CD4-positive, alpha-beta T cell (primary cell): Measurements from ENCODE around the gene SYNE1. TPM values are rescaled to one million over a fixed set of nuclear protein-coding genes. Genes with fewer than 3 reads are reported as not detected.

Experiments
- ATAC-seq: fragments of 200-7000 bp; cut with Tn5 transposase; one replicate; pipeline ENCODE4 v1.10.0; 2022; ENCODE audit warnings: mild to moderate bottlenecking; ENCODE audit not compliant: poor library complexity
- CTCF ChIA-PET: fragments of 350-600 bp; sonication (Branson Sonifier 250); formaldehyde crosslinking; loops from one replicate; lab custom pipeline; 2021; ENCODE audit warnings: antibody characterized with exemption, inconsistent platforms; lab: Charles Lee
- POLR2A ChIA-PET: fragments of 350-600 bp; sonication (Branson Sonifier 250); formaldehyde crosslinking; loops from one replicate; lab custom pipeline; 2021; ENCODE audit warnings: antibody characterized with exemption, inconsistent platforms; lab: Charles Lee
- DNase-seq, 14 experiments: peaks; one replicate each; pipeline ENCODE4 v3.0.0-alpha.2; 2013 to 2020; ENCODE audit warnings: mixed read lengths in 2 of 14
- H3K27ac ChIP-seq, 2 donors: one replicate each; pipeline versions ENCODE4 v1.5.1 to v1.7.0; 2013; ENCODE audit warnings: low read length in 2 of 2, low read depth in 1 of 2, mild to moderate bottlenecking in 1 of 2
- H3K27me3 ChIP-seq, 2 experiments: 1 replicate in 1 of 2; 2 replicates in 1 of 2; pipeline versions ENCODE4 v1.6.1 to v1.7.0; 2013; ENCODE audit warnings: low read length in 2 of 2, control low read depth in 1 of 2, mild to moderate bottlenecking in 1 of 2, moderate library complexity in 1 of 2; ENCODE audit not compliant: insufficient read depth in 2 of 2, control insufficient read depth in 1 of 2
- H3K36me3 ChIP-seq: one replicate; pipeline ENCODE4 v1.6.1; 2013; ENCODE audit warnings: low read length, control low read depth; ENCODE audit not compliant: insufficient read depth
- H3K4me1 ChIP-seq: one replicate; pipeline ENCODE4 v1.6.1; 2013; ENCODE audit warnings: low read length, control low read depth; ENCODE audit not compliant: insufficient read depth
- H3K4me3 ChIP-seq: one replicate; pipeline ENCODE4 v1.5.1; 2013; ENCODE audit warnings: mild to moderate bottlenecking, low read length, moderate library complexity
- H3K9me3 ChIP-seq, 2 experiments: 1 replicate in 1 of 2; 2 replicates in 1 of 2; pipeline versions ENCODE4 v1.6.1 to v1.7.0; 2013; ENCODE audit warnings: low read length in 2 of 2, mild to moderate bottlenecking in 2 of 2, control low read depth in 1 of 2, moderate library complexity in 1 of 2; ENCODE audit not compliant: control insufficient read depth in 1 of 2, insufficient read depth in 1 of 2
- H3K27ac Mint-ChIP-seq: one replicate; pipeline ENCODE4 v1.8.0; 2020; ENCODE audit warnings: mixed read lengths
- H3K27me3 Mint-ChIP-seq: one replicate; pipeline ENCODE4 v1.8.0; 2021; ENCODE audit warnings: mixed read lengths
- H3K36me3 Mint-ChIP-seq: one replicate; pipeline ENCODE4 v1.8.0; 2021; ENCODE audit warnings: low read depth, mixed read lengths
- H3K4me1 Mint-ChIP-seq: one replicate; pipeline ENCODE4 v1.8.0; 2021; ENCODE audit warnings: low read depth, mixed read lengths
- H3K4me3 Mint-ChIP-seq: one replicate; pipeline ENCODE4 v1.8.0; 2020; ENCODE audit warnings: mild to moderate bottlenecking, mixed read lengths
- H3K9me3 Mint-ChIP-seq: one replicate; pipeline ENCODE4 v1.8.0; 2020; ENCODE audit warnings: mixed read lengths
- CTCF ChIP-seq: fragments of 200-600 bp; IDR thresholded peaks from one replicate; pipeline ENCODE4 v1.8.0; 2022; ENCODE audit warnings: antibody characterized with exemption, mild to moderate bottlenecking
- intact Hi-C, 2 experiments: fragments of 100-400 bp; cut with DNase I in 1 of 2; cut with micrococcal nuclease in 1 of 2; formaldehyde crosslinking; loops; one replicate each; pipeline versions ENCODE4 v1.15.1 to v1.9.0; 2023 to 2025; cut with DNase I, micrococcal nuclease
- total RNA-seq, 174 experiments: library from RNA in 2 of 174; stranded (reverse) in 2 of 174; gene quantifications; one replicate each; pipeline ENCODE4 v1.2.3 and lab custom pipeline; 2021 to 2026

Gene SYNE1
- total RNA-seq, 2 experiments from 2014 or later, result 94.9 to 108 TPM

- DNase-seq (no peak), ATAC-seq (no peak)
- TF ChIP-seq CTCF, result no peak
- H3K27me3 Mint-ChIP-seq, result peaks cover 1% of the 10 kb centered on the region
- H3K27me3 ChIP-seq, result no peaks in the 10 kb centered on the region
- H3K4me1 Mint-ChIP-seq, result no peaks in the 10 kb centered on the region
- no peaks in the 10 kb centered on the region for H3K9me3 Mint-ChIP-seq
- H3K9me3 ChIP-seq, result peaks cover 0 to 3% of the 10 kb centered on the region in 2 experiments
- H3K4me3 Mint-ChIP-seq, result no peak overlapping the region
- H3K36me3 ChIP-seq, result no peaks in the 10 kb centered on the region
- intact Hi-C loops, result no loop called here
- H3K4me3 ChIP-seq, result no peak overlapping the region
- ChIA-PET POLR2A (no interaction called here), CTCF (no interaction called here)
- no peaks in the 10 kb centered on the region for H3K4me1 ChIP-seq
- H3K36me3 Mint-ChIP-seq, result no peaks in the 10 kb centered on the region
- H3K27ac ChIP-seq, result no peak overlapping the region
- no peak overlapping the region for H3K27ac Mint-ChIP-seq
Observed at GRCh38 chr6:152588456-152588855, 48.7 kb downstream of the SYNE1 start.

GRCh38 chr6:152587473-152587872, 49.7 kb downstream of the SYNE1 start:
- ChIA-PET CTCF (interaction anchor here (1.2 kb wide), 1 partner anchor 9 kb away, joined by 3 read pairs; no protein-coding TSS in a partner anchor), POLR2A (no interaction called here)
- DNase-seq (peak in 3 of 14 experiments; percentile 1 to 7 (median 4)), ATAC-seq (no peak)
- intact Hi-C loops, result no loop called here
- Mint-ChIP-seq H3K27ac (no peak overlapping the region), H3K27me3 (no peaks in the 10 kb centered on the region), H3K36me3 (no peaks in the 10 kb centered on the region), H3K9me3 (no peaks in the 10 kb centered on the region), H3K4me1 (no peaks in the 10 kb centered on the region), H3K4me3 (no peak overlapping the region)
- Histone ChIP-seq H3K4me1 (no peaks in the 10 kb centered on the region), H3K9me3 (no peaks in the 10 kb centered on the region), H3K27ac (no peak overlapping the region), H3K27me3 (no peaks in the 10 kb centered on the region), H3K4me3 (no peak overlapping the region), H3K36me3 (no peaks in the 10 kb centered on the region)
- TF ChIP-seq CTCF, result no peak

GRCh38 chr6:152585236-152585635, 51.9 kb downstream of the SYNE1 start:
- H3K27ac Mint-ChIP-seq, result no peak overlapping the region
- no peaks in the 10 kb centered on the region for H3K36me3 Mint-ChIP-seq
- H3K9me3 Mint-ChIP-seq, result no peaks in the 10 kb centered on the region
- CTCF ChIA-PET, result no interaction called here
- H3K27me3 Mint-ChIP-seq, result no peaks in the 10 kb centered on the region
- Histone ChIP-seq H3K4me3 (no peak overlapping the region), H3K27me3 (no peaks in the 10 kb centered on the region), H3K36me3 (no peaks in the 10 kb centered on the region), H3K9me3 (no peaks in the 10 kb centered on the region), H3K27ac (no peak overlapping the region), H3K4me1 (no peaks in the 10 kb centered on the region)
- intact Hi-C loops, result no loop called here
- POLR2A ChIA-PET, result no interaction called here
- H3K4me1 Mint-ChIP-seq, result no peaks in the 10 kb centered on the region
- TF ChIP-seq CTCF, result no peak
- no peak overlapping the region for H3K4me3 Mint-ChIP-seq
- DNase-seq (no peak), ATAC-seq (no peak)
